HepG2 (cell line): ENCODE results near the gene GALK2. TPM values are rescaled to one million over a fixed set of nuclear protein-coding genes. Genes with fewer than 3 reads are reported as not detected.

Source experiments
- ATF5 ChIP-seq: sonication (generic); formaldehyde crosslinking; IDR thresholded peaks from 2 replicates; pipeline ENCODE4 v1.4.0; 2020; ENCODE audit warnings: mild to moderate bottlenecking, low read depth, missing genetic modification reagents
- ERF ChIP-seq: IDR thresholded peaks from 2 replicates; pipeline ENCODE4 v1.6.1; 2018; ENCODE audit warnings: missing biosample characterization, missing genetic modification reagents
- PAXIP1 ChIP-seq: sonication (generic); formaldehyde crosslinking; conservative IDR thresholded peaks from 2 replicates; pipeline ENCODE4 v1.4.0; 2020; ENCODE audit warnings: mild to moderate bottlenecking, missing genetic modification reagents, moderate library complexity
- POGZ ChIP-seq: sonication (generic); formaldehyde crosslinking; IDR thresholded peaks from 2 replicates; pipeline ENCODE4 v1.4.0; 2020; ENCODE audit warnings: mild to moderate bottlenecking, missing genetic modification reagents
- ZNF350 ChIP-seq: sonication (generic); formaldehyde crosslinking; IDR thresholded peaks from 2 replicates; pipeline ENCODE4 v1.4.0; 2020; ENCODE audit warnings: mild to moderate bottlenecking, low read depth, missing genetic modification reagents, borderline replicate concordance
- ZNF543 ChIP-seq: sonication (generic); formaldehyde crosslinking; IDR thresholded peaks from 2 replicates; pipeline ENCODE4 v1.4.0; 2020; ENCODE audit warnings: mild to moderate bottlenecking, missing genetic modification reagents
- ZNF546 ChIP-seq: sonication (generic); formaldehyde crosslinking; conservative IDR thresholded peaks from 2 replicates; pipeline ENCODE4 v1.8.1; 2023; ENCODE audit warnings: mild to moderate bottlenecking, missing genetic modification reagents
- polyA plus RNA-seq, 8 experiments: library from polyadenylated mRNA; depleted of rRNA in 3 of 8; stranded (reverse) in 7 of 8; unstranded in 1 of 8; fragments of >200 nt; fragmentation: Illumina TruSeq in 4 of 8; extraction: Trizol in 4 of 8; gene quantifications; 2 replicates each; pipeline versions ENCODE4 v1.2.1 to v1.2.3, GENCODE V29; 2011 to 2016; ENCODE audit warnings: low read depth in 4 of 8, missing spikeins in 1 of 8, mixed read lengths in 1 of 8; ENCODE audit not compliant: insufficient read depth in 1 of 8
- total RNA-seq, 5 experiments: library from RNA; depleted of rRNA; stranded (reverse); fragments of >200 nt; fragmentation: Illumina TruSeq; extraction: Trizol; gene quantifications; 2 replicates each; pipeline ENCODE4 v1.2.3, GENCODE V29; 2016; ENCODE audit warnings: low read depth in 1 of 5

Gene GALK2
- total and polyA plus RNA-seq, 2 of the 13 experiments (the other 11 are each of a cell fraction or from before 2014, with no cell fraction given): 17.6 to 32.8 TPM

- TF ChIP-seq ERF (peak; percentile 88), POGZ (CRISPR knock-in tag) (peak; percentile 93), PAXIP1 (no peak; the same call in 1 of the 2 replicates), ZNF543 (no peak), ZNF546 (CRISPR knock-in tag) (no peak; the same call in 1 of the 2 replicates), ZNF350 (CRISPR knock-in tag) (peak; percentile 42; the same call in 1 of the 2 replicates), ATF5 (CRISPR knock-in tag) (no peak)
- TF ChIP-seq, all 625 proteins: peak for 271
Observed at GRCh38 chr15:49155110-49155833, 14.8 kb upstream of the GALK2 start, which contains the start of gene COPS2 (continued).
